Adipocyte (in vitro differentiated cells): ENCODE data around the gene MSANTD7.
"Not testable (repeated sequence)": the region's sequence is repeated elsewhere in the genome, so short reads cannot be mapped to it uniquely, and the experiment has no call there.

Source experiments
- DNase-seq: peaks from one replicate; pipeline ENCODE4 v3.0.0-alpha.2; 2015; ENCODE audit warnings: low read depth
- H3K27me3 ChIP-seq: replicated peaks from 2 replicates; pipeline ENCODE4 v1.7.0; 2013; ENCODE audit warnings: mild to moderate bottlenecking, low read length, moderate library complexity; ENCODE audit not compliant: control insufficient read depth, insufficient read depth
- H3K36me3 ChIP-seq: 2 replicates; pipeline ENCODE4 v1.7.0; 2013; ENCODE audit warnings: low read length, mild to moderate bottlenecking, moderate library complexity; ENCODE audit not compliant: control insufficient read depth, insufficient read depth, severe bottlenecking
- H3K4me1 ChIP-seq: 2 replicates; pipeline ENCODE4 v1.7.0; 2013; ENCODE audit warnings: mild to moderate bottlenecking, low read length, moderate library complexity; ENCODE audit not compliant: control insufficient read depth, insufficient read depth
- H3K4me3 ChIP-seq: 2 replicates; pipeline ENCODE4 v1.7.0; 2013; ENCODE audit warnings: mild to moderate bottlenecking, low read length, moderate library complexity
- H3K9ac ChIP-seq: 2 replicates; pipeline ENCODE4 v1.7.0; 2013; ENCODE audit warnings: mild to moderate bottlenecking, low read length, moderate library complexity
- H3K9me3 ChIP-seq: 2 replicates; pipeline ENCODE4 v1.7.0; 2013; ENCODE audit warnings: mild to moderate bottlenecking, low read length, moderate library complexity; ENCODE audit not compliant: control insufficient read depth

The MSANTD7 gene

DNA sequence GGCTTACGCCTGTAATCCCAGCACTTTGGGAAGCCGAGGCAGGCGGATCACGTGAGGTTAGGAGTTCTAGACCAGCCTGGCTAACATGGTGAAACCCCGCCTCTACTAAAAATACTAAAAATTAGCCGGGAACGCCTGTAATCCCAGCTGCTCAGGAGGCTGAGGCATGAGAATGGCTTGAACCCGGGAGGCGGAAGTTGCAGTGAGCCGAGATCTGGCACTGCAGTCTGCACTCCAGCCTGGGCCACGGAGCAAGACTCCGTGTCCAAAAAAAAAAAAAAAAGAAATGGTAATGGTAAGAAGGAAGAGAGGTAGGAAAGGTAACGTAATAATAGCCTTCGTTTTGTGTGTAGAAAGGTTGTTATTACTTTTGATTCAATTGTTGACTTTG lies 1.2 kb downstream of the MSANTD7 start:
- DNase-seq: no peak
- peaks cover 44% of the 10 kb centered on the region for H3K36me3 ChIP-seq
- H3K9ac ChIP-seq: peak overlapping the region; percentile 98
- no peaks in the 10 kb centered on the region for H3K9me3 ChIP-seq
- H3K4me3 ChIP-seq: peak overlapping the region; percentile 97
- H3K27me3 ChIP-seq: no peaks in the 10 kb centered on the region
- peaks cover 13% of the 10 kb centered on the region for H3K4me1 ChIP-seq

DNA sequence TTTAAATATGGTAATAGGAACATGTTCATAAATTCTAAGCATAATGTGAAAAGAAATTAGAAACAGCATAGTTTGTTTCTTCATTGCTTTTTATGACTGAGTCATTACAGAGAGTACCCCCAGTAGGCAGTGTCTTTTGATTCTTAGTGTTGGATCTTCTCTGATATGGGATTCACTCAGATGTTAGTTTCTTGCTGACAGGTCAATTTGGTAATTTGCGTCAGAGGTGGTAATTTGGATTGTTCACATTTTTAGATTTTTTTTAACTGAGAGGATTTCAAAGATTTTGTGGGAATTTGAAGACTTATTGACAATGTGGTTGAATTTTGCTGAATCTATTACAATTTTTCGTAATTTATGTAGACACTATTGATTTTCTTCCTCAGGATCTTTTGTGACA lies 2.1 kb downstream of the MSANTD7 start:
- DNase-seq: no peak
- no peak overlapping the region for H3K4me3 ChIP-seq
- H3K9me3 ChIP-seq: no peaks in the 10 kb centered on the region
- no peaks in the 10 kb centered on the region for H3K27me3 ChIP-seq
- peak overlapping the region; percentile 31 for H3K9ac ChIP-seq
- peaks cover 49% of the 10 kb centered on the region for H3K36me3 ChIP-seq
- peaks cover 13% of the 10 kb centered on the region for H3K4me1 ChIP-seq

DNA sequence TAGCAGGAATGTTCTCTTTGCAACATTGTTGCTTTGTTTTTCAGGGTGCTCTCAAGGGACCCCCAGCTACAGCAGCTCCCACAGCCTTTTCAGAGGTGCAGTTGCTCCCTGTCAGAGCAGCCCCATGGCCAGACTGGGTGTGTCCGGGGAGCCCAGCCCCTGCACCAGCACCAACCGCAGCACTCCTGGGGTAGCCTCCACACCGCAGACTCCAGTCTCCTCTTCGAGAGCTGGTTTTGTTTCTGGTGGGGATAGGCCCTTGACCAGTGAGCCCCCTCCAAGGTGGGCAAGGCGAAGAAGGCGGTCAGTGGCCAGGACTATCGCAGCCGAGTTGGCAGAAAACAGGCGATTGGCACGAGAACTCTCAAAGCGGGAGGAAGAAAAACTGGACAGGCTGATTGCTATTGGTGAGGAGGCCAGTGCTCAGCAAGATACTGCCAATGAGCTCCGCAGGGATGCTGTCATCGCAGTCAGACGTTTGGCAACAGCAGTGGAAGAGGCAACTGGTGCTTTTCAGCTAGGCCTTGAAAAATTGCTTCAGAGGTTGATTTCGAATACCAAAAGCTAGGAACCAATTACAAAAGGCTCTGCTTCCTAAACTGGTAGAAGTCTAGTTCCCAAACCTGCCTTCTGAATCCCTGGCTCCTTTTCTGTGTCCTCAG lies 5.4 kb downstream of the MSANTD7 start:
- no peak for DNase-seq
- peaks cover 5% of the 10 kb centered on the region for H3K4me1 ChIP-seq
- H3K9me3 ChIP-seq: no peaks in the 10 kb centered on the region
- H3K36me3 ChIP-seq: peaks cover 53% of the 10 kb centered on the region
- H3K27me3 ChIP-seq: no peaks in the 10 kb centered on the region
- H3K4me3 ChIP-seq: no peak overlapping the region
- no peak overlapping the region for H3K9ac ChIP-seq

DNA sequence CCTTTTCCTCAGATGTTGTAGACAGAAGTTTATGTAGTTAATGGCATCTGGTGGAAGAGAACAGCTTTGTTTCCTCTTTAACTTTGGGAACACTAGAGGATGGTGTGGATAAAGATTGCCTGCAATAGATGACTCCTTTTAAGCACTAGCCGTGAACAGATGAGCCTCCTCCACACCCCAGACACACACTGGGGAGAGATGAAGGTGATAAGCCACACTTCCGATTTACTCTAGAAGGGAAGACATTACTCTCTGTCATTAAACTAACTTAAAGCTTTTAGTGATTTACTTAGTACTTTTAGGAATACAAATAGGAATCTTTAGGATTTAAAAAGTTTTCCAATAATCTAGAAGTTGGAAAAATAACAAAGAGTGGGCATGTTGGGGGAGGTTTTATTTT lies 6.8 kb downstream of the MSANTD7 start:
- H3K27me3 ChIP-seq: no peaks in the 10 kb centered on the region
- DNase-seq: no peak
- H3K9ac ChIP-seq: no peak overlapping the region
- peaks cover 64% of the 10 kb centered on the region for H3K36me3 ChIP-seq
- H3K4me3 ChIP-seq: no peak overlapping the region
- no peaks in the 10 kb centered on the region for H3K4me1 ChIP-seq
- H3K9me3 ChIP-seq: no peaks in the 10 kb centered on the region

DNA sequence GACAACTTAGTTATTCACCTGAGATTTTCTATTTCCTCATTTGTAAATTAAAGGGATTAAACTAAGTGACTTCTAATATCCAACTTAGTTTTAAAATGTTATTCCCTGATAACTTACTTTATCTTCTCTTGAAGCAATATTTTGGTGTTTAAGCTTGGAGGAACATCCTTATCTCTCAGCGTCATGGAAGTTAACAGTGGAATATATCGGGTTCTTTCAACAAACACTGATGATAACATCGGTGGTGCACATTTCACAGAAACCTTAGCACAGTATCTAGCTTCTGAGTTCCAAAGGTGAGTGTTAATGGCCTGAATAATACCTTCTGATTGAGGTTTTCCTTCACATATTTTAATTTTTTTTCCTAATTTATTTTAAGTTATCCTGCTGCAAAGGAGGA lies 14.1 kb downstream of the MSANTD7 start:
- peaks cover 57% of the 10 kb centered on the region for H3K36me3 ChIP-seq
- no peaks in the 10 kb centered on the region for H3K4me1 ChIP-seq
- H3K4me3 ChIP-seq: no peak overlapping the region
- no peaks in the 10 kb centered on the region for H3K27me3 ChIP-seq
- H3K9ac ChIP-seq: no peak overlapping the region
- no peaks in the 10 kb centered on the region for H3K9me3 ChIP-seq
- no peak for DNase-seq

DNA sequence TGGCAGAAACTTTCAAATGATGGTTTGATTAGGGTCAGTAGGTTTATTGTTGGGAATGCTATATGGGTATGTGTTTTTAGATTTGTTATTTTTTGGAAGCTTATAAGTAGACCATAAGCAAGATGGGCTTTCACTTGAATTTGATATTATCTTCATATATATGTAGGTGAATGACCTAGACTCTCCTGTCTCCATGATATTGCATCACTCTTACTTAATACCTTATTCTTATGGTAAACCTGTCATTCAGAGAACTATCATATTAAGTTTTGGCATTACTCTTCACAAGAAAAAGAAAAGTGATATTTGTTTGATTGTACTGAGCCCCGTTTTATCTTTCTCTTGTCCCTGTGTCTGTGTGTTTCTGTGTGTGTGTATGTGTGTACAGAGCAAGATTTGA lies 17.3 kb downstream of the MSANTD7 start:
- Histone ChIP-seq H3K4me3 (no peak overlapping the region), H3K27me3 (no peaks in the 10 kb centered on the region), H3K36me3 (peaks cover 65% of the 10 kb centered on the region), H3K4me1 (peaks cover 10% of the 10 kb centered on the region), H3K9me3 (no peaks in the 10 kb centered on the region), H3K9ac (no peak overlapping the region)
- no peak for DNase-seq

DNA sequence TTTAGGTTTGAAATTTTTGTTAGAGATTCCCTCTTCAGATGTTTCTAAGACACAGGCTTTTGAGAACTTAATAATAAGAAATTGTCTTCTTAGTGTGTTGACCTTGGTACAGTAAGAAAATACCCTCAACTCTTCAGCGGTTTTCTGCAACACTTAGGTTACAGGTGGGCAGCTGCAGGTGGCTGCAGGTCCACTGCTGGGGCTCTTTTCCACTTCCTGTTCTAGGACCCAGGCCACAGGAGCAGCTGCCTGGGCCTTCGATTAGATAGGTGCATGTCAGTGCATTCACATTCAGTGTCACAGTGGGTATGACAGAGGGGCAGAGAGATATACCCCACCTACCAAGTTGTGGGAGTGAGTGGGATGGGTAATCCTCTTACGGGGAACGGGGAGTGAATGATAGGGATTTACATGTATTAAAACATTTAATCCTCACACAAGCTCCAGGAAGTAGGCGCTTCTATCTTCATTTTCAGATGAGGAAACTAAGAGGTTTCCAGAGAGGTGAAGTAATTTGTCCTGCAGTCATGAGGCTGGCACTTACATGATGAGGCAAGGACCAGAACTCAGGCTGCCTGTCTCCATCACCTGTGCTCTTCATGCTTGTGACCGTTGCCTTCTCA lies 20.3 kb downstream of the MSANTD7 start:
- H3K4me1 ChIP-seq: peaks cover 10% of the 10 kb centered on the region
- H3K27me3 ChIP-seq: no peaks in the 10 kb centered on the region
- no peak overlapping the region for H3K4me3 ChIP-seq
- DNase-seq: no peak
- H3K9me3 ChIP-seq: no peaks in the 10 kb centered on the region
- peaks cover 55% of the 10 kb centered on the region for H3K36me3 ChIP-seq
- no peak overlapping the region for H3K9ac ChIP-seq

DNA sequence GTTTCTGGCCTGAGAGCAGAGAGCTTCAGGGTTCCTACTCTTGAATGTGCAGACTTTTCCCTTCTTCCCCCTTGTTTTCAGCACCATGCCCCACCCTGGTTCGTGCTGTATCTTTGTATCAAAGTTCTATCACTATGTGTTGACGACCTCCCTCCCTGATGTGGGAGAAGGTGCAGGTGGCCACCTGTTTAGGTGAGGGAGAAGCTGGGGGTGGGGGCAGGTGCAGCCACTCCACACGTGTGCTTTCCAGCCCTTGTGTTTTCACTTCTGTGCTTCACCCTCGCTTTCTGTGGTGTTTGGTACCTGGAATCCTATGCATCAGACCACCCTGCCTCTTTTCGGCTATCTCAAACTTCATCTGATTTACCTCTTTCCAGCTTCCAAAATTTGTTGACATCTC lies 20.9 kb downstream of the MSANTD7 start:
- H3K27me3 ChIP-seq: no peaks in the 10 kb centered on the region
- H3K36me3 ChIP-seq: peaks cover 52% of the 10 kb centered on the region
- peaks cover 10% of the 10 kb centered on the region for H3K4me1 ChIP-seq
- no peaks in the 10 kb centered on the region for H3K9me3 ChIP-seq
- no peak overlapping the region for H3K9ac ChIP-seq
- H3K4me3 ChIP-seq: no peak overlapping the region
- DNase-seq: no peak

DNA sequence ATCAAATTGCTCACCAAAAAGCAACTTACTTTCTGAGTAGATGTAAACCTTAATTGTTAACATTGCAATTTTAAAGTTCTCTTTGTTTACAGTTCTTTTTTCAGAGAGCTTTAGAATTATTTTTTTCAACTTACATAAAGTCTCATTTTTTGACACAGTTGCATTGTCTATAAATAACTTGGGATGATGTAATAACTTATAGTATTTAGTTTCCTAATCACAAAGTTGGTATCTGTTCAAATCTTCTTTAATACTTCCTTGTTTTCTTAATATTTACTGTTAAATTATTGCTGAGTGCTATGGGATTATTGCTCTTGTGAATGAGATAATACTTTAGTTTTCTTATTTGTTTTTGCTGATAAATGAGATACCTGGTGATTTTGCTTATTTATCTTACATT lies 21.7 kb downstream of the MSANTD7 start:
- H3K36me3 ChIP-seq: peaks cover 46% of the 10 kb centered on the region
- H3K27me3 ChIP-seq: no peaks in the 10 kb centered on the region
- H3K4me1 ChIP-seq: peaks cover 10% of the 10 kb centered on the region
- H3K9me3 ChIP-seq: no peaks in the 10 kb centered on the region
- peak; percentile 54 for DNase-seq
- no peak overlapping the region for H3K4me3 ChIP-seq
- H3K9ac ChIP-seq: no peak overlapping the region

DNA sequence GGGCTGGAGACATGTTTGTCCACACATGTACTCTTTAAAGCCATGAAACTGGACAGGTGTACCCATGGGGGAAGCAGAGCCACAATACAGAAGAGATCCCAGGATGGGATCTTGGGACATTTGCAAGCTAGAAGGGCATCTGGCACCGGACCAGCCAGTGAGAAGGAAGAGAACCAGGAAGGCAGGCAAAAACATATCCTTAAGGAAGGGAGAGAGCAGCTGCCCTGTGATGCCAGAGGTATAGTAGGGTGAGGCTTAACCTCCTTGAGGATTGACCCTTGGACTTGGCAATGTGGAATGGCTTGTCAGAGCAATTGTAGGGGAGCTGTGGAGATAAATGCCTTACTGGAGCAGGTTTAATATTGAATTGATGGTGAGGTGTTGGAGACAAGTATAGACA lies 22.7 kb downstream of the MSANTD7 start:
- H3K4me3 ChIP-seq: no peak overlapping the region
- H3K27me3 ChIP-seq: no peaks in the 10 kb centered on the region
- H3K9ac ChIP-seq: no peak overlapping the region
- peaks cover 10% of the 10 kb centered on the region for H3K4me1 ChIP-seq
- H3K9me3 ChIP-seq: no peaks in the 10 kb centered on the region
- H3K36me3 ChIP-seq: peaks cover 41% of the 10 kb centered on the region
- no peak for DNase-seq

DNA sequence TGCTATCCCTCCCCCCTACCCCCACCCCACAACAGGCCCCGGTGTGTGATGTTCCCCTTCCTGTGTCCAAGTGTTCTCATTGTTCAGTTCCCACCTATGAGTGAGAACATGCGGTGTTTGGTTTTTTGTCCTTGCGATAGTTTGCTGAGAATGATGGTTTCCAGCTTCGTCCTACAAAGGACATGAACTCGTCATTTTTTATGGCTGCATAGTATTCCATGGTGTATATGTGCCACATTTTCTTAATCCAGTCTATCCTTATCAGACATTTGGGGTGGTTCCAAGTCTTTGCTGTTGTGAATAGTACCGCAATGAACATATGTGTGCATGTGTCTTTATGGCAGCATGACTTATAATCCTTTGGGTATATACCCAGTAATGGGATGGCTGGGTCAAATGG lies 26.4 kb downstream of the MSANTD7 start:
- not testable (repeated sequence) for H3K4me3 ChIP-seq, H3K9ac ChIP-seq, H3K27me3 ChIP-seq, DNase-seq, H3K9me3 ChIP-seq, H3K4me1 ChIP-seq
- H3K36me3 ChIP-seq: peaks cover 36% of the 10 kb centered on the region

DNA sequence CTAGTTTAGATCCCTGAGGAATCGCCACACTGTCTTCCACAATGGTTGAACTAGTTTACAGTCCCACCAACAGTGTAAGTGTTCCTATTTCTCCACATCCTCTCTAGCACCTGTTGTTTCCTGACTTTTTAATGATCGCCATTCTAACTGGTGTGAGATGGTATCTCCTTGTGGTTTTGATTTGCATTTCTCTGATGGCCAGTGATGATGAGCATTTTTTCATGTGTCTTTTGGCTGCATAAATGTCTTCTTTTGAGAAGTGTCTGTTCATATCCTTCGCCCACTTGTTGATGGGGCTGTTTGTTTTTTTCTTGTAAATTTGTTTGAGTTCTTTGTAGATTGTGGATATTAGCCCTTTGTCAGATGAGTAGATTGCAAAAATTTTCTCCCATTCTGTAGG lies 26.8 kb downstream of the MSANTD7 start:
- not testable (repeated sequence) for H3K27me3 ChIP-seq, H3K4me1 ChIP-seq, H3K4me3 ChIP-seq, H3K9ac ChIP-seq, DNase-seq, H3K9me3 ChIP-seq
- peaks cover 38% of the 10 kb centered on the region for H3K36me3 ChIP-seq
